Measurements from ENCODE around the gene RADIL. TPM values are rescaled to one million over a fixed set of nuclear protein-coding genes. Genes with fewer than 3 reads are reported as not detected.
"Not testable (repeated sequence)": the region's sequence is repeated elsewhere in the genome, so short reads cannot be mapped to it uniquely, and the experiment has no call there.

The RADIL gene
- total RNA-seq, 2 donors from 2014 or later: 7.7 to 16.0 TPM

- Histone ChIP-seq H3K4me1 (no peaks in the 10 kb centered on the region), H3K36me3 (no peaks in the 10 kb centered on the region), H3K27ac (no peak overlapping the region), H3K9me3 (no peaks in the 10 kb centered on the region), H3K4me3 (no peak overlapping the region), H3K27me3 (no peaks in the 10 kb centered on the region)
- no peak for TF ChIP-seq CTCF (IDR thresholded peaks at IDR 0.05)
- no peak for DNase-seq (ENCODE audit: low spot score)
Observed at GRCh38 chr7:4805984-4806300, 77.6 kb downstream of the RADIL start.

GRCh38 chr7:4805110-4805983, 78.2 kb downstream of the RADIL start:
- H3K9me3 ChIP-seq: no peaks in the 10 kb centered on the region
- no peak for DNase-seq (ENCODE audit: low spot score)
- no peaks in the 10 kb centered on the region for H3K4me1 ChIP-seq
- H3K27ac ChIP-seq: no peak overlapping the region
- no peaks in the 10 kb centered on the region for H3K36me3 ChIP-seq
- no peak for TF ChIP-seq CTCF (IDR thresholded peaks at IDR 0.05)
- H3K4me3 ChIP-seq: no peak overlapping the region
- no peaks in the 10 kb centered on the region for H3K27me3 ChIP-seq

- H3K4me3 ChIP-seq: no peak overlapping the region
- peaks cover 0 to 11% of the 10 kb centered on the region in 2 donors for H3K4me1 ChIP-seq
- no peaks in the 10 kb centered on the region for H3K27me3 ChIP-seq
- no peaks in the 10 kb centered on the region for H3K36me3 ChIP-seq
- no peaks in the 10 kb centered on the region for H3K9me3 ChIP-seq
- no peak overlapping the region for H3K27ac ChIP-seq
- no peak for DNase-seq (ENCODE audit: low spot score)
- no peak for TF ChIP-seq CTCF (IDR thresholded peaks at IDR 0.05)
Observed at GRCh38 chr7:4803397-4804241, 79.9 kb downstream of the RADIL start.

GRCh38 chr7:4802577-4802976, 80.9 kb downstream of the RADIL start:
- DNase-seq (ENCODE audit: low spot score); H3K27ac ChIP-seq; H3K9me3 ChIP-seq; H3K4me3 ChIP-seq; H3K27me3 ChIP-seq; H3K36me3 ChIP-seq: not testable (repeated sequence)
- H3K4me1 ChIP-seq: peaks cover 0 to 16% of the 10 kb centered on the region in 2 donors

- no peak overlapping the region for H3K4me3 ChIP-seq
- H3K9me3 ChIP-seq: no peaks in the 10 kb centered on the region
- no peak overlapping the region for H3K27ac ChIP-seq
- DNase-seq (ENCODE audit: low spot score): no peak
- H3K4me1 ChIP-seq: peaks cover 0 to 16% of the 10 kb centered on the region in 2 donors
- TF ChIP-seq CTCF (IDR thresholded peaks at IDR 0.05): no peak
- H3K27me3 ChIP-seq: no peaks in the 10 kb centered on the region
- no peaks in the 10 kb centered on the region for H3K36me3 ChIP-seq
Observed at GRCh38 chr7:4801839-4802231, 81.7 kb downstream of the RADIL start.

Data from right atrium auricular region (tissue), 2 donors.